HG03378 (cell line): ENCODE measurements around the gene LARP1.
"Not testable (repeated sequence)": the region's sequence is repeated elsewhere in the genome, so short reads cannot be mapped to it uniquely, and the experiment has no call there.

Experiments used
- ATAC-seq: cut with Tn5 transposase; IDR thresholded peaks from one replicate; pipeline ENCODE4 v1.9.1; 2021; ENCODE audit warnings: mild to moderate bottlenecking, moderate library complexity; ENCODE audit not compliant: unreplicated experiment

Gene LARP1

GRCh38 chr5:154820383-154820782 is 65.2 kb downstream of the LARP1 start:
- no peak for ATAC-seq

DNA sequence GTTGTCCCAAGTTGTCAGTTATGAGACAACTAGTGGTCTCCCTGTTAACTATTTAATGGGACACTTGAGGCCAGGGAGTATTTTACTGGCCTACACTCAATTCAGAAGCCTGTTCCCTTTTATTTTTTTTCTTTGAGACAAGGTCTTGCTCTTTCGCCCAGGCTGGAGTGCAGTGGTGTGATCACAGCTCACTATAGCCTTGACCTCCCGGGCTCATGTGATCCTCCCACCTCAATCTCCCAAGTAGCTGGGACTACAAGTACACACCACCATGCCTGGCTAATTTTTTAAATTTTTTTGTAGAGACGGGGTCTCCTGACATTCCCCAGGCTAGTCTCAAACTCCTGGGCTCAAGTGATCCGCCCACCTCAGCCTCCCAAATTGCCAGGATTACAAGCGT is 67.7 kb downstream of the LARP1 start:
- ATAC-seq, result not testable (repeated sequence)

- no peak for ATAC-seq
These were observed 68.4 kb downstream of the LARP1 start for GRCh38 chr5:154823605-154824004.

DNA sequence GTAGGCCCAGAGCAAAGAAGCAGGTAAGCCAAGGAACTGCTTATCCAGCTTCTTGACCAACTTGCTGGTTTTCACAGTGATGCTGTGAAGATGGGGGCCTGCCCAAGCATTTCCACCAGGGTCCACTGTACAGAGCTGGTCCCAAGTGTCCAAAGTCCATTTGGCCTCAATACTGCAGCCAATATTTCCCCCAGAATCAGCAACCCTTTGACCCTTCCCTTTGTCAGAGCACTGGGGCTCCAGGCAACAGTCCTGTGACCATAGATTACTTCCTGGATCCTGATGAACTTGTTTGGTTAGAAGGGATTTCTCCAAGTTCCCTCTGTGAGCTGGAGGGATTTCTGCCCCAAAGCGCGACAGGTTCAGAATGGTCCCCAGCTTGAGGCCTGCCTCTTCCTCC is 68.9 kb downstream of the LARP1 start:
- no peak for ATAC-seq

GRCh38 chr5:154829181-154829588 is 74.0 kb downstream of the LARP1 start:
- no peak for ATAC-seq

- ATAC-seq, result no peak
These were observed 74.5 kb downstream of the LARP1 start for GRCh38 chr5:154829589-154830218.

GRCh38 chr5:154830219-154830595 is 75.0 kb downstream of the LARP1 start:
- no peak for ATAC-seq

GRCh38 chr5:154830596-154830995 is 75.4 kb downstream of the LARP1 start:
- ATAC-seq, result no peak

GRCh38 chr5:154831451-154831850 is 76.3 kb downstream of the LARP1 start:
- no peak for ATAC-seq

GRCh38 chr5:154832804-154833203 is 77.6 kb downstream of the LARP1 start:
- ATAC-seq, result not testable (repeated sequence)

- no peak for ATAC-seq
These were observed 78.9 kb downstream of the LARP1 start for GRCh38 chr5:154834053-154834452.

- ATAC-seq, result not testable (repeated sequence)
These were observed 80.5 kb downstream of the LARP1 start for GRCh38 chr5:154835701-154836052.

- ATAC-seq, result no peak
These were observed 81.0 kb downstream of the LARP1 start for GRCh38 chr5:154836225-154836624.

DNA sequence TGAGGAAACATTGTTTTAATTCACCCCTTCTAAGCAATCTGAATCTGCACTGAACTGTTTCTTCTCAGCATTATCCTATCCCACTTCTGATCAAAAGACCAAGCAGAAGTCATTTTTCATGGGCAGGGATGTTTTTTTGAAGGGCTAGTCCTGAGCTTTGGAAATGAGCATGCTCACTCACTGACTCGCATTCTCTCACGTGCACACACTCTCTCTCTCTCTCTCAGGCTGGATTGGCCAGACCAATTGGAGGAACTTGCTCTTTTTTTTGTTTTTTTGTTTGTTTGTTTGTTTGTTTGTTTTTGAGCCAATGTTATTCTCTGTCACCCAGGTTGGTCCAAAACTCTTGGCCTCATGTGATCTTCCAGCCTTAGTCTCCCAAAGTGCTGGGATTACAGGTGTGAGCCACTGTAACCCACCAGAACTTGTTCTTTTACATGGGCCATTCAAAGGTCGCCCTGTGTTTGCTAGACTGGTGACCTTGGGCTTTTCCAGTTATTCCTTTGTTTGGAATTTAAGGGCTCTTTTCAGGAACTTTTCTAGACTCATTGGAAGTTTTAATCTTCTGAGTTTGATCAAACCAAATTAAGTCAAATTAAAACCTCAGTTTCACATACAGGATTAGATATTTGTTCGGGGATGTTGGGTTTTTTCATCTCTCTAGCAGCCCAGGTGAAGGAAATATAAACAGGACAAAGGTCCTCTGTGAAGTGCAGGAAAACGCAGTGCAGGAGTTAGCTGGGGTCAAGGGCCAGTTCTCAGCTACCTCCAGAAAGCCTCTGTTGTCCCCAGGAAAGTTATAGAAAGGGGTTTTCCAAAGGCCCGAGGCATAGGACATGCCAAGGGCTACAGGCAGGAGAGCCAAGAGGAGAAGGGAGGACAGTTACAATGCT is 82.1 kb downstream of the LARP1 start:
- ATAC-seq, result no peak

- ATAC-seq, result no peak
These were observed 85.5 kb downstream of the LARP1 start for GRCh38 chr5:154840435-154841272.

- no peak for ATAC-seq
These were observed 86.1 kb downstream of the LARP1 start for GRCh38 chr5:154841273-154841661.

DNA sequence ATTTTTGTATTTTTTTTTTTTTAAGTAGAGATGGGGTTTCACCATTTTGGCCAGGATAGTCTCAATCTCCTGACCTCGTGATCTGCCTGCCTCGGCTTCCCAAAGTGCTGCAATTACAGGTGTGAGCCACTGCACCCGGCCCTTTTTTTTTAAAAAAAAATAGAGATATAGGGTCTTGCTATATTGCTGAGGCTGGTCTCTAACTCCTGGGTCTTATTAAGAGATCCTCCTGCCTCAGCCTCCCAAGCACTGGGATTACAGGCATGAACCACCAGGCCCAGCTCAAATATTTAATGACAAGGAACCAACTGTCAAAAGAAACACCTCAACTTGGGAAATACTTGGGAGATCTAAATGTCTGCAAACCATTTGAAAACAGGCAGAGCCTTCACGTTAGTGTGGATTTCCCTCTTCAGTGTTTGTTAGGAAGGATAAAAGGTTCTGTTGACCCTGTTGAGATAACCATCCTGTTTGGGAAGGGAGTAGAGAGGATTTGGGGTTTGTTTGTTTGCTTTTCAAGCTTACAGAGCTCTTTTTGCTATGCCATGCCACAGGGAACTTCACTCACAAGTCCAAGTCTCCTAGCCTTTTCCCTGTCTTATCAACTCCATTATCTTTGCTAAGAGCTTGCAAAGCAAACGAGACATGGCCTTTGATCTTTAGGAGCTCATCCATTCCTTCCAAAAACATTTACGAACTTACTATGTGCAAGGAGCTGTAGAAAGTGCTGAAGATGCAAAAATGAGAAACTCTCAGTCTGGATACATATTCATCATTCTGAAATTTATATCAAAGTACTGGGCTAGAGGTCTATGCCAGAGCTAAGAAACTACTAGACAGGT is 87.7 kb downstream of the LARP1 start:
- no peak for ATAC-seq

GRCh38 chr5:154844809-154845208 is 89.6 kb downstream of the LARP1 start:
- no peak for ATAC-seq

GRCh38 chr5:154849264-154849785 is 94.1 kb downstream of the LARP1 start:
- ATAC-seq, result no peak

DNA sequence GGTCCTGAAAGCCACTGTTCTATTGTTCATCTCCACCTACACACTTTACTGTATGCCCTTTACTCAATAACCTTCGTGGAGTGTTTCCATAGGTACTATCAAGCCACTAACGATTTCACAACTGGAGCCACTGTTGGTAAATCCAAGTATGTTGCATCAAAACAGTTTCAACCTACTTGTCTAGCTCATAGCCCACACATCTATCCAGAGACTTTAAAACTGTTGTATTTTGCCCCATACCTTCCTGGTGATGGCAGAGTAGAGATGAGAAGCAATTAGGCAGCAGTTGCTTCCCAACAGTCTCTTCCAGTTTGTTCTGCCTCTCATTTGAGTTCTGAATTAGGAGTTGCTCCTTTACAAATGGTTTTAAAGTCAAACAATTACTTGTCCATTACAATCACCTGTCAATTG is 94.6 kb downstream of the LARP1 start:
- no peak for ATAC-seq
